Astrocyte (in vitro differentiated cells and primary cell): ENCODE data around the gene PTPRT.

Experiments
- EZH2 ChIP-seq: IDR thresholded peaks from 2 replicates; pipeline ENCODE4 v1.6.1; 2012; ENCODE audit warnings: mild to moderate bottlenecking, low read length, inconsistent platforms; ENCODE audit not compliant: insufficient read depth
- TF ChIP-seq, protein P1 (sequence below): IDR thresholded peaks from 2 replicates; pipeline ENCODE4 v1.5.1; 2011; ENCODE audit warnings: low read depth, mild to moderate bottlenecking, inconsistent platforms, low read length, moderate library complexity; ENCODE audit not compliant: insufficient read depth

DNA sequence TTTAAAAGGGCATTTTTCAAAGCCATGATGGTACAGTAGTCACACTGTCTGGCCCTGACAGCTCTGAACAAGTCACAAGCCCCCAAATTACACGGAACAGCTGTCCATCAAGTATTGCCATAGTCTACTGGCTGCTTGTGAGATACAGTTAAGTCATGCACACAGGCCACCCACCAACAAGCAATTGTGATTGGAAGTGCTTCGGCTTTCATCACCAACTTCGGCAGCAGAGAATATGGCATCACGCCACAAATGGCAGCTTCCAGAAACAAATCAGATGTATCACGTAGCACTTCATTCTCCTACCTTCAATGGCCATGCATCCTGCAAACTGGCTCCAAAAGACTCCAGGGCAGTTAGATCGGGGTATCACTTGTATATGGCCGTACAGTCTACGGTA lies 160.5 kb downstream of the PTPRT start:
- TF ChIP-seq, protein P1, sequence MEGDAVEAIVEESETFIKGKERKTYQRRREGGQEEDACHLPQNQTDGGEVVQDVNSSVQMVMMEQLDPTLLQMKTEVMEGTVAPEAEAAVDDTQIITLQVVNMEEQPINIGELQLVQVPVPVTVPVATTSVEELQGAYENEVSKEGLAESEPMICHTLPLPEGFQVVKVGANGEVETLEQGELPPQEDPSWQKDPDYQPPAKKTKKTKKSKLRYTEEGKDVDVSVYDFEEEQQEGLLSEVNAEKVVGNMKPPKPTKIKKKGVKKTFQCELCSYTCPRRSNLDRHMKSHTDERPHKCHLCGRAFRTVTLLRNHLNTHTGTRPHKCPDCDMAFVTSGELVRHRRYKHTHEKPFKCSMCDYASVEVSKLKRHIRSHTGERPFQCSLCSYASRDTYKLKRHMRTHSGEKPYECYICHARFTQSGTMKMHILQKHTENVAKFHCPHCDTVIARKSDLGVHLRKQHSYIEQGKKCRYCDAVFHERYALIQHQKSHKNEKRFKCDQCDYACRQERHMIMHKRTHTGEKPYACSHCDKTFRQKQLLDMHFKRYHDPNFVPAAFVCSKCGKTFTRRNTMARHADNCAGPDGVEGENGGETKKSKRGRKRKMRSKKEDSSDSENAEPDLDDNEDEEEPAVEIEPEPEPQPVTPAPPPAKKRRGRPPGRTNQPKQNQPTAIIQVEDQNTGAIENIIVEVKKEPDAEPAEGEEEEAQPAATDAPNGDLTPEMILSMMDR: no peak
- no peak for TF ChIP-seq EZH2
